Fibroblast of the aortic adventitia (primary cell): ENCODE results near the gene CACNA2D1. TPM values are rescaled to one million over a fixed set of nuclear protein-coding genes. Genes with fewer than 3 reads are reported as not detected.
"Not testable (repeated sequence)": the region's sequence is repeated elsewhere in the genome, so short reads cannot be mapped to it uniquely, and the experiment has no call there.

Source experiments
- DNase-seq: peaks from one replicate; pipeline ENCODE4 v3.0.0-alpha.2; 2010; ENCODE audit warnings: low read depth
- H3K4me3 ChIP-seq: 2 replicates; pipeline ENCODE4 v1.5.1; 2011; ENCODE audit warnings: low read depth, mild to moderate bottlenecking, control low read depth, low read length, moderate library complexity
- CTCF ChIP-seq: IDR thresholded peaks from 2 replicates; pipeline ENCODE4 v1.5.1; 2011; ENCODE audit warnings: mild to moderate bottlenecking, low read length, control low read depth, inconsistent platforms; ENCODE audit not compliant: insufficient read depth
- total RNA-seq: library from RNA; depleted of rRNA; stranded (reverse); fragments of >200 nt; gene quantifications from 2 replicates; pipeline ENCODE4 v1.2.3, GENCODE V29; 2012; ENCODE audit warnings: low replicate concordance

CACNA2D1 gene
- total RNA-seq, 1 donor = 90.5 TPM

GRCh38 chr7:82015751-82016150 lies 427.8 kb downstream of the CACNA2D1 start:
- H3K4me3 ChIP-seq = no peak overlapping the region
- peak; percentile 32 for DNase-seq
- TF ChIP-seq CTCF = no peak

GRCh38 chr7:82014574-82014973 lies 429.0 kb downstream of the CACNA2D1 start:
- not testable (repeated sequence) for DNase-seq, H3K4me3 ChIP-seq

GRCh38 chr7:82012453-82012852 lies 431.1 kb downstream of the CACNA2D1 start:
- DNase-seq = no peak
- TF ChIP-seq CTCF = no peak
- H3K4me3 ChIP-seq = no peak overlapping the region

- DNase-seq = no peak
Observed at GRCh38 chr7:82010416-82010815, 433.2 kb downstream of the CACNA2D1 start.

GRCh38 chr7:82007315-82007714 lies 436.3 kb downstream of the CACNA2D1 start:
- no peak for DNase-seq
- H3K4me3 ChIP-seq = no peak overlapping the region
- no peak for TF ChIP-seq CTCF

More at GRCh38 chr7:82010416-82010815, 433.2 kb downstream of the CACNA2D1 start:
- TF ChIP-seq CTCF = no peak
- H3K4me3 ChIP-seq = no peak overlapping the region

GRCh38 chr7:82005056-82005455 lies 438.5 kb downstream of the CACNA2D1 start:
- DNase-seq = no peak
- no peak overlapping the region for H3K4me3 ChIP-seq
- no peak for TF ChIP-seq CTCF

- no peak for TF ChIP-seq CTCF
- no peak for DNase-seq
Observed at GRCh38 chr7:81993186-81993585, 450.4 kb downstream of the CACNA2D1 start.

More at GRCh38 chr7:81993186-81993585, 450.4 kb downstream of the CACNA2D1 start:
- no peak overlapping the region for H3K4me3 ChIP-seq
